GM21717 (cell line): ENCODE data around the gene TSC22D1.

Source experiments
- ATAC-seq: cut with Tn5 transposase; IDR thresholded peaks from one replicate; pipeline ENCODE4 v1.9.1; 2021; ENCODE audit warnings: mild to moderate bottlenecking, moderate library complexity; ENCODE audit not compliant: unreplicated experiment

TSC22D1 gene

DNA sequence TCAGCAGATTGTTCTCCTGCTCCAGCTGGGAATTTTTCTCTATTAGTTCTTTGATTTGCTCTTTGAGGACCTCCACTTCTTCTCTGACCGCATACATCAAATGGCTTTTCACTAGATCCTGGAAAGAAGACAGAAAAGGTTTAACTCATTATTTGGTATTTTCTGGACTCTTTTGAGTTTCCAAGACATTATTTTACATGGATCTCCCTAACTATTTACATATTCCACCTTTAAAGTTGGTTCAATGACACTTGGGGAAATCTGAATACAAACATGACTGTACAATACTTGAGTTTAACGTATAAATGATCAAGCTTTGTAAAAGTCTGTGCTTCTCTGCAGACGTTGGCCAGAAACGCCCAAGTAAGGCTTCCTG lies 141.4 kb downstream of the TSC22D1 start:
- no peak for ATAC-seq

DNA sequence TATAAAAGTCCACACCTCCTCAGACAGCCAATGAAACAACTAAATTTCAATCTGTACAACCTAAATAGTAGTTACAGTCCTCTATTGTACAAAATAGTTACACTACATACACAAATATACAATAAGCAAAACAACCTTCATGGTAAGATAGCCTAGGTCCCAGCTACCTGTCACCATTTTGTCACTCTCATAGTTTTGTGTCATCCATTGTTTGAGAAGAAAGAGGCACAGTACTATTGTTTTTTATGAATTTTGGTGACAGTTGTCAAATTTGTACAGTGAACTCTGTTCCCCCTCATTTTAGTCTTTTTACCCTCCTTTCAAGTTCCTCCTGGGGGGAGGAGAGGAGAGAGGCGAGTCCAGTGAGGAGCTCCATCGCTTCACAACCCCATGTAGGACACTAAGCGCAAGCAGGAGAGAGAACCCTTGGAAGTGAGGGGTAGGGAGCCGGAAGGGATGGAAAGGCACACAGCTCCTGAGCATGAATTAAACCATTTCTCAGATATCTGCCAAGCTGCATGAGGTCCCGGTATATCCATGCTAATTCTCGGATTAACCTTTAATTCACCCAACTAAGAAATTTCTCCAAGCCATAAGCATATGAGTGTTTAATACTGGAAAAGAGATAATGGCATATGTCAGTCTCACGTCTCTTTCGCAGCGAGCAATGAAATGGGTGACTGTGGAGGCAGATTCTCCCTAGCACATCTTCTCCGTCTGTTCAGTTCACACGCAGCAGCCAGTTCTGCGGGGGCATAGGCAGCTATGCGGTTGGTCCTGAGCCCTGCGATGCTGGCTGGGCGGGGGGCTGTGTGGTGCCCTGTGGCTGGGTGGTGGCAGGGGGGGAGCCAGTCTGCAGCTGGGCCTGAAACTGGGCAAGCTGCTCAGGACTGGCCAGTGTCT lies 142.0 kb downstream of the TSC22D1 start:
- no peak for ATAC-seq

DNA sequence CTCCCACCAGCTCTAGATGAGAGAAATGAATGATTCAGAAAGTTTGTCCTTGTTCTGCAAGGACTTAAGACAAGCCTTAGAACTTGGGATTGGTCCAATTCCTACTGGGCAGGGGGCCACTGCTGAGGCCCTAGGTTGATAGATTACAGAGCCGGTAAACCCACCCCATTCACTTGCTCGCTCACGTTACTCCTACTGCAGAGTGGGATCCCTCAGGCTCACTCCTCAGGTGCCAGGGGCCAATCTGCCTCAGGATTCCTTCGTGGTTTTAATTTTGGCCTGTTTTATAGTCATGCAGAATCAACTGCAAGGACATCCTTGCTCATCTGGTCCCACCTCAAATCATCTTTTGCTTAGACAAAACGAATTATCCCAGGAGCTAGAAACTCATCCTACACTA lies 143.5 kb downstream of the TSC22D1 start:
- ATAC-seq: no peak

DNA sequence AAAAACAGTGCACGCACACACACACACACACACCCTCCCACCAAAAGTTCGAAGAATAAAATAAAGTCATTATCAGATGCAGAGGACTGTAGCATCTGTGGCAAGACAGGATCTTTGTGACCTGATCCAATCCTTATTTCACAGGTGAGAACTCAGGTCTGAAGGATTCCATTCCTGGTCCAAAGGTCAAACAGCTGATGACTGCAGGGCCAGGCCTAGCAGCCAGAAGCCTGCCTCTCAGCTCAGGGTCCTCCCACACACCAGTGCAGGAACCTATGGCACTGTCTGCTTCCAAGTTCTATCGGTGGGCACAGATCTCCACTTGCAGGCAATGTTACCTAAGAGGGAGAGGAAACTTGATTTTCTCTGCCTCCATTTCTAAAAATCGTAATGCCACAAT lies 145.0 kb downstream of the TSC22D1 start:
- no peak for ATAC-seq

DNA sequence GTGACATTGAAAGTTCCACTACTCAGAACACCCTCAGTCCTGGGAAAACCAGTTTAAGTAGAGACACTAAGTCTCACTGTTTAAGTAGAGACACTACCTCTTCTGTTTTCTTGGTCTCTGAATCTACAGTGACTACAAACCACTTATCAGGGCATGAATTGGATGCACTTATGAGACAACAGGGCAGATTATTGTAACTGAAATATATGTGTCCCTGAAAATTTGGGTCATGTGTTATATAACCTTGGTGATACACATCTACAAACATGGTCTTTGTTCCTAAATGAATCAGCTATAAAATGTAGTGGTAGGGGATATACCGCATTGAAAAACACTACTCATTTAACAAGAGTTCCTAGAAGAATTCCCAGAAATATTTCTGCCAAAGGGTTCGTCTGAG lies 146.8 kb downstream of the TSC22D1 start:
- ATAC-seq: no peak

DNA sequence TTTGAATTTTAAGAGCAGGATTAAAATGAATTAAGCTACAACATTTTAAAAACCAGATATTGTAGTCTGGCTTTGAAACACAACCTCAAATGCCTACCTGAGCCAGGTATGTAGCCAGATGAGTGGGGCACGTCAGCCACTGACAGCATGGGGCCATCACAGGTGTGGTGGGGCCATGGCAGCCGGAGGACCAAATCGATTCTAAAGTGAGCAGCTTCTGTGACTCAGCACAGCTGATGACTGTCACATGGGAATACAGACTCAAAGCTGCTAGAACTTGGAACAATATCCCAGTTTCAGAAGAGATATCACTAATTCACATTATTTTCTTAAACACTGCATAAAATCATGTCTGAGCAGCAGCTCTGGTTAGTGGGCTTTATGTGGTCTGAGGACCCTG lies 149.7 kb downstream of the TSC22D1 start:
- no peak for ATAC-seq

DNA sequence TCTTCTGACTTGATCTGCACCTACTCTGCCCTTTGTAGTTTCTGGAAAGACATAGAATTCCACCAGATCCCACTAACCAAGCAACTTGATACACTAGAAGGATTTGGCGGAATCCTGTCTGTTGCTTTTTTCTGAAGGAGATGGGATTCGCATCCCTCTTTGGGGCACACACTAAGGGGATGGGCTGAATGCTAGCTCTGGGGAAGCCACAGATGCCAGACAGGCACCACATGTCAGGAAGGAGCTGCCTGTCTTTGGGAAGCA lies 150.4 kb downstream of the TSC22D1 start:
- ATAC-seq: no peak

DNA sequence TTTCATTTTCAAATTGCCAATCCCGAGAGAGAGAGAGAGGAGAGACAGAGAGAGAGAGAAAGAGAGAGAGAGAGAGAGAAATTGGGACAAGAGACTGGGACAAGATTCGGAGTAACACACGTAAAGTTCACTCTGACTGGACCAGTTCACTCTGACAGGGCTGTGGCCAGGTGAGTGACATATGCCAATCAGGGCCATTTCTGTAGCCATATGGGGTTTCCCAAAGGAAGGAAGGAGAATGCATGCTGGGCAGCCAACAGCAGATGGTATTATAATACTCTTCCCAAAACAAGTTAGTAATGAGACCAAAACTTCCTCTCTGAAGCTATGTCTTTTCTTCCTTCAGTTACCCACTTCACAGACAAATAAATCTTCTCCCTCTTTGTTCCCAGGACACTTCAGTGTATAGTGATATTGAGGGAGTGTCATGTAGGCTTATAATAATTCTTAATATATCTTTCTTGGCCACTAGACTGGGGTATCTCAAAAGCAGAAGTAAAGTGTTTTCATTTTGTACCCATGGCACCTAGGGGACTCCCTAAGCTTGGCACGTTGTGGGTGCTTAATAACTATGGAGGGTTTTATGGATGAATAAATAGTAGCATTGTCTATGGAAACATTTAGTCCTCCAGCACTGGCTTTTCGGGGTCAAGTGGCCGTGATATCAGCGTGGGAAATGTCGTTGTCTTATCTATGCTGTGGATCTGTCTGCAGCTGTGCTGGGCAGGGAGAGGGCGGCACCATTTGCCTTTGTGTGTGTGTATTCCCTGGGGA lies 150.9 kb downstream of the TSC22D1 start:
- no peak for ATAC-seq

DNA sequence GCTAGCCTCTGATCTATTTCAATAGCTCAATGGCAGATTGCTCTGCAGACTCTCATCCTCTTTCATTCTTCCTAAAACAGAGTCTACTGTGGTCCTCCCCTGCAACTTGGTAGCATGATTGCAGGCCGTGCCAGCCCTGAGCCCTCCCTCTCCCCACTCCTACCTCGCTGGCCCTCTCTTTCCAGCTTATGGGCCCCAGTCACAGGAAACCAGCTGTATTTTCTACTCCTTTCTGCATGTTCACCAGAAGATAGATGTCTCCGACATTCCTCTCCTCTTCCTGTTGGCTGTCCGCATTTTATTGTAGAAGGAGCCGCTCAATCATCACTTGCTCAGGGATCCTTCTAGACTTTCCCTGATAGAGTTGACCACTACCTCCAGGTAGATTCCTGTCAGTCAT lies 152.3 kb downstream of the TSC22D1 start:
- no peak for ATAC-seq

DNA sequence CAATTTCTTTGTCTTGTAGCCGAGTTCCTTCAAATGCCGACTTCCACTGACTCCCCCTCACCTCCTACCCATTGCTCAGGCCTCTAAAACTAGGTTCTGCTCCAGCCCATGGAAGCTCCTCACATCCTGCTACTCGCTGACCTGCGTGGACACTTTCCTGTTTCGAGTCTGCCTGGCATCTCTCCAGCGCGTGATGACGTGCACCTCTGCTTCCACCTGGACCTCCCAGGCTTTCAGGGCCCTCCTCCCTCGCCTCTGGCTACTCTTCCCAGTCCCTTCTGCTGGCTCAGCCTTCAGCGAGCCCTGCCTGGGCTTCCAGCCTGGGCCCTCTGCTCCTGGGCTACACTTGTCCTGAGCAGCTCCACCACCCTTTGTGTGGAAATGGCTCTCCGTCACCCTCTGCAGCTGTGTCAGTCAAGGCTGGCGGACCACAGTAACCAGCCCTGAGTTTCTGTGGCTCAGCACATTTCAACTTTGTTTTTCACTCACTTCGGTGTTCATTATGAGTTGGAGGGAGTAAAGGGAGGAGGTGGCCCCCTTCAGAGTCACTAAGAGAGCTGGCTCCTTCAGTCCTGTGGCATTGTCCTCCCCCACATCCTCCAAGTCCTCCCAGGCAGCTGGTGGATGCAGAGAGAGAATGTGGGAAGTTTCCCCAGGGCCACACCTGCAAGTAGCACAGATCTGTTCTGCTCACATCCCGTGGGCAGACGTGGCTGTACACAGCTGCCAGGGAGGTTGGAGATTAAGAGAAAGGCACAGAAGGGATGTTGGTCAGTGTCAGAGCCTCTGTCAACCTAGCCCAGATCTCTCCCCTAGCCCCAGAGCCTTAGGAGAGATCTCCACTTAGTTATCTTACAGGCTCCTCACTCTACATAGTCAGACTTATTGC lies 153.1 kb downstream of the TSC22D1 start:
- no peak for ATAC-seq

DNA sequence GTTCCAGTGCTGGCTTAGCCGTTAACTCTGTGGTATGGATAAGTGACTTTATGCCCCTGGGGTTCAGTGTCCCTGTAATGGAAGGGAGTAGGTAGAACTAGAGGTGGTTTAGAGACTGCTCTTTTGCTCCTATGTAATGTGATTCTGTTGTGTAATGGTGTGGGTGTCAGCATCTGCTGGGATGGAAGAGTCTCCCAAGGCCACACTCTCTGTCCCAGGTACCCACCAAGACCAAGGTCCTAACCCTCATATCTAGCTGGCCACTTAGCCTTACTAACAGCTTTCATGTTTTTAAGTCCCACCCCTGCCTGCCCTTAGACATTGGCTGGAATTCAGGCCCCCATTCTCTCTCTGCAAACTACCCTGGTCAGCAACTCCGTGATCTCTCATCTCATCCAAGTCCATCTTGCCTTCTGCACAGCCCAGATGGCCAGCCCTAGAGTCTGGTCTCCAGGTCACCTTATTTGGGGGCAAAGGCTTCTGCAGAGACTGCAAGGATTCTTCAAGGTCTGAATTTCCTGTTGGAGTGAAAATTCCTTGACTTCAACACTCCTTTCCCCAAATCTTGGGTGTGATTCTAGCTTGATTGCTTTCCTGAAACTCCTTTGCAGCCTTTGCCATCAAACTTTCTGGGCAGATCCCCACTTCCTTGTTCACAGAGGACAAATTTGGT lies 154.1 kb downstream of the TSC22D1 start:
- no peak for ATAC-seq

DNA sequence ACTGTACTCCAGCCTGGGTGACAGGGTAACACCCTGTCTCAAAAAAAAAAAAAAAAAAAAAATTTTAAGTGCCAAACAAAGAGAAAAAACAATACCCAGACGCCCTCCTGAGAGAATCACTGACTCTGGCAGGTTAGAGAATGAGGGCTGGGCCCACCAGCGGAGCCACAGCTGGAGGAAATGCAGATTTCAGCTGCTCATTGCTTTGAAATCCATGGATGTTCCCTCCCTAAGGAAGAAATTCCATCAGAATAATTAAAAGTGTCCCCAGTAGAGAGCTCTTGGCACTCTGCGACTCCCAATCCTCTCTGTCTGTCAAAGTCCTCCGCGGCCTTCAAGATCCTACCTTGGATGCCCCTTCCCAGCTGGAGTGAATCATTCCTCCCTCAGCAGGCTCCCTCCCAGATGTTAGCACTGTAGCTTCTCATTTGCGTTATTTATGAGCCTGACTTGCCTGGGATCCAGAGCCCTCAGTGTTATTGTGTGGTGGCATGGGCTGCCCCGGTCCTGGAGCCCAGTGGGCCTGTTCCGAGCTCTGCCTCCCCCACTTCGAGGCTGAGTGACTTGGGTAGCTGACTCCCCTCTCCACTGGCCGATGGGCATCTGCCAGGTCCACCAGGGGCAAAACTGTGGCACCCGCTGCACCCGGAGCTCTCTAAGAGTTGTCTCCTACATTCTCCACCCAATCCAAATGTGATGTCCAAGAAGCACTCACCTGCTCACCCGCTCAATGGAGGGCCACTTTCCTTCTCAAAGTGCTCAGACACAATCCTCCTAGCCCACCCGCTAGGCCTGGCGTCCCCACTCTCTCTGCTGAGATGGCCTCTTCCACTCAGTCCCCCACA lies 155.5 kb downstream of the TSC22D1 start:
- no peak for ATAC-seq

DNA sequence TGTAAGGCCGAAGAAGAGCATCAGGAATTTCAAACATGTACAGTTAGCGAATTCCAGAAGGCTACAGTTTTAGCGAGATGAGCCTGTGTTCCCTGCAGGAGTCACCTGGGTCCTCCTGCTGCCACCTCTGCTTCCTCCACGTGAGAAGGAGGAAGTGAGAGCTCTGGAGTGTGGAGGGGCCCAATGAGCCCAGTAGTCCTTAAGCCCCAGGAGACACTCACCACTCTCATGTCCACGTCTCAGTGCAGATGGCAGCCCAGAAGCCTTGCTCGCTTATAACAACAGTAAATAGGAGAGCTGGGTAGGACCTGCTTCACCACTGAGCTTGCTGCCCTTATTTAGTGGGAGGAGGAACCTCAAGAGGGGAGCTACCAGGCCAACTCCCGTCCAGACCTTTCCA lies 158.3 kb downstream of the TSC22D1 start:
- no peak for ATAC-seq

DNA sequence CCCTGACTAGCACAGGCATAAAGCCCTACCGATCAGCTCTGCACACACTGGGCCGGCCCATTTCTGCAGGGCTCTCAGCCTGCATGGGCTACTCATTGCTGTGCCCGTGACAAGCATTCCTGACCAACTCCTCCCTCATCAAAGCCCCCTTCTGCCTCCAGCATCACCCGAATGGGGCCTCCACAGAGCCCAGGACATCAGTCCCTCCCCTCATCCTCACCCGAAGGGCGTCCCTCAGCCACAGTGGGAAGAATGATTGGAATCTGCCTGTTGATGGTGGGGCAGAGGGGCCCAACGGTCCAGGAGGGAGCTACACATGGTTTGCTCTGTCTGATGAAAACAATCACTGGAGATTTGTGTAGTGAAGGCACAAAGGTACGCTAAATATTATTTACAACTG lies 158.7 kb downstream of the TSC22D1 start:
- no peak for ATAC-seq

DNA sequence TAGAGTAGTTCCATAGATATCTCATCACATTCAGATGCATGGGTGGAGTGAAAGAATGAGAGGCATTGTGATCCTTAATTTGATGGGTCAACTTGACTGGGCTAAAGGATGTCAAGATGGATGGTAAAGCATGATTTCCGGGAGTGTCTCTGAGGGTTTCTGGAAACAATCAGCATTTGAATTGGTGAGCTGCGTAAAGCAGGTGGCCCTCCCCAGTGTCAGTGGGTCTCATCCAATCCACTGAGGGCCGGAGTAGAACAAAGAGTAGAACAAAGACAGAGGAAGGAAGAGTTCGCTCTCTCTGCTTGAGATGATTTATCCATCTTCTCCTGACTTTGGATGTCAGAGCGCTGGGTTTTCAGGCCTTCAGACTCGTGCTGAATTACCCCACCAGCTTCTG lies 159.4 kb downstream of the TSC22D1 start:
- no peak for ATAC-seq

DNA sequence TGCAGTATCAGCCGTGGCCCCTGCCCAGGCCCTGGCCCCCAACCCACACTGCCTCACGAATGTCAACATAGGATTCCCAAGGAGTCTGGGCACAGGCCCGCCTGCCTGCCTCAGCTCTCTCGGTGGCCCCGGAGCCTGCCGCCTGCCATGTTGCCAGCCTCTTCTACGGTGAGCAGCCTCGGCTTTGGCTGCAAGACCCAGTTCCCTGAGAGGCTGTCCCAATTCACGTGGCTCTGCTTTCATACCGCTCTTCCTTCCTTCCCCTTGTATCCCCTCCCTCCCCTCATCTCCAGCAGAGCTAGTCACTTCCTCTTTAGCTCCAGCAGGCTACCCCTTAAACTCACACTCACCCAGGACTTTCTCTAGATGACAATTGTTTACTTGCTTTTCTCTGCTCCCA lies 159.8 kb downstream of the TSC22D1 start:
- ATAC-seq: no peak

DNA sequence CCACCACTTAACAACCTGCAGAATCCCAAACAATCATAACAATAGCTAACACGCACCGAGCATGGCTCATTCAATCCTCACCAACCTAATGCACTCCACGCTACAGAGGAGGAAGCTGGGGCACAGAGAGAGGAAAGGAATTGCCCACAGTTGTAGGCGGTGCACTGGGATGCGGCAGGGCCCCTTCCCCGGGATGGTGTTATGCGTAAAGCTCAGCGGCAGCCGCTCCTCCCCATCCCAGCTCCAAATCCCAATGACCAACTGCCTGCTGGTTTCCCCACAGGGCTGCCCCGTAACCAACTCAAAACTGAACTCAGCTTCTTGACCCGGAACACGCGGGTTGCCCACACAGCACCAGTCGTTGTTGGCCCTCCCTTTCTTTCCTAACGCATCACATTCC lies 160.3 kb downstream of the TSC22D1 start:
- no peak for ATAC-seq

DNA sequence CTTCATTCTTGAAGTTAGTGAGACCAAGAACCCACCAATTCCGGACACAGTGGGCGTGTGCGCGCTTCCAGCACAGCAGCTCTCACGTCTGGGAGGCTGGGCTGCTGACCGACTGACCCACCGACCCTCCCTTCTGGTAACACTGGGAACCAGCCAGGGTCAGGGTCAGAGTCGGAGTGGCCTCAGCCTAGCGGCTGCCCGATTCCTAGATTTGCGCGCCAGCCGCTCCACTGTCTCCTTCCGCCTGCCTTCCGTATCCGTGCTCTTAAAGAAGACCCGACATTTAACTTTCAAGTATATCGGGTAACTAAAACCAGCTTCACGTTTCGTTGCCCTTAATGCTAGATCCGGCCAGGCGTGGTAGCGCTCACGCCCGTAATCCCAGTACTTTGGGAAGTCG lies 161.4 kb downstream of the TSC22D1 start:
- ATAC-seq: no peak

DNA sequence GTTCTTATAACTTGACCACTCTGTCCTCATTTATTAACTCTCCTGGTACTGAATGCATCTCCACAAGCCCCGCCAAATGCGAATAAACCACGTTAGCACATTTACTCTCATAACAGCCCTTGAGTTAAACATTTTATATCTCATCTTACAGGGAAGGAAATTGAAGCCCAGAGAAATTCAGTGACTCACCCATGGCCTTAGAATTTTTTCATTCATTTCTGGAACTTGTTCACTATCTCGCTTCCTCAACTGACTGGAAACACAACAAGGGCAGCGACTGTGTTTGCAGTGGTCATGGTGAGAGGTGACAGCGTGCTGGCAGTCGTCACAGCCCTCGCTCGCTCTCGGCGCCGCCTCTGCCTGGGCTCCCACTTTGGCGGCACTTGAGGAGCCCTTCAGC lies 163.0 kb downstream of the TSC22D1 start:
- ATAC-seq: no peak

DNA sequence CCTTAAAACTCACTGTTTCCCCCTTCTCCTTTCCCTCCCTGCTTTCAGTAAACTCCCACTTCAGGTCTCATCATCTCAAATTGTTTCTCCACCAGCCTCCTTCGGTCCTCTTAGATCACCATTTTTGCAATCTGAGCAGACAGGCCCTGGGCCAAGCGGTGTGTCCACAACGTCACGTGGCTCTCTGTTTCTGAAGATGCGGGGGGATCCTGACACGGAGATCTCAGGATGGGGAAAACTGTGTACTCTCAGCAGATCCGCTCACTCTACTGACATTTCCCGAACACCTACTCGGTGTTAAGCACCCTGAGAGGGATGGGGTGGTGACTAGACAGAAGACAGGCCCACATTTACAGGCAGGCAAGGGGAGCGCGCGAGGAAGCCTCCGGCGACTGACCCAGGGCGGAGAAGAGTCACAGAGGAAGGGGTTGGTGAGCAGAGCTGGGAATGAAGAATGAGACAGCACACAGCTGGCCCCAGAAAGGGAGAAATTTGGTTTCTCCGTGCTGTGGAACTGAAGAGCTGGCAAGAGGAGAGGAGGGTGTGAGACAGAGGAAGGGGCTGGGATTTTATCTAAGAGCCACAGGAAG lies 163.7 kb downstream of the TSC22D1 start:
- no peak for ATAC-seq
